Measurements from ENCODE around the gene MFSD6. TPM values are rescaled to one million over a fixed set of nuclear protein-coding genes. Genes with fewer than 3 reads are reported as not detected.

Gene MFSD6
- total RNA-seq, 1 donor from 2014 or later: 37.4 TPM

DNA sequence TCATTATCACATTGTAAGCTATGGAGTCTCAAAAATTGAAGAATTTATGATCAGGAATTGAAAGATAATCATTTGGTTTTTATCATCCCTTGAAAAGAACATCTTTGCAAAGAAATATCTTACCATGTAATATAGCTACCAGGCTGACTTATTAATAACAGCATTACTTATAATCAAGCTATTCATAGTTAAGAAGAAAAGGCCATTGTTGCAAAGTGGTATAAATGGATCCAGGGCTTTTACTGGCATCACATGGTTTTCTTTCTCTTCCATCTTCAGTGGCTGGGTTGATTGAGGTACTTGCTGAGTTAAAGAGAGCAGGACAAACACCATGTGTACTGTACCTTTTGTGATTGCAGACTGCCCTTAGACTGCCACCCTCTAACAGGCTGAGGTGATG lies 39.6 kb downstream of the MFSD6 start:
- H3K36me3 ChIP-seq (ENCODE audit: control insufficient read depth, insufficient read depth, low read length): no peaks in the 10 kb centered on the region
- no peak overlapping the region for H3K4me3 ChIP-seq (ENCODE audit: low read depth, low read length)
- TF ChIP-seq CTCF (IDR thresholded peaks at IDR 0.05; ENCODE audit: insufficient read depth, low read length, severe bottlenecking): no peak
- FAIRE-seq: no peak
- H3K27me3 ChIP-seq (ENCODE audit: control insufficient read depth, insufficient read depth, low read length): no peaks in the 10 kb centered on the region
- DNase-seq (ENCODE audit: low read depth): no peak

DNA sequence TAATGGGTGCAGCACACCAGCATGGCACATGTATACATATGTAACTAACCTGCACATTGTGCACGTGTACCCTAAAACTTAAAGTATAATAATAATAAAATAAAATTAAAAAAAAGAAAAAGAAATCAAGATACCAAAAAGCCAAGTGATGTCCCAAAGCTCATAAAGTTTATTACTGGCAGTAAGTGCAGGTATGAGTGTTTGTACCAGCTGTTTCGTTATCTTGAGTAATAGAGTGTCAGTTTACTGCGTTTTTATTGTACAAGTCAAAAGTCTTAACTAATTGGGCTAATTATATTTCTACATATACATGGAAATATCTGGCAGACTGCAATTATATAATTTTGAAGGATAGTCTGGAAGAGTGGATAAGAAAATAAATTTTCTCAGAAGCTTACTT lies 41.8 kb downstream of the MFSD6 start:
- no peak for DNase-seq (ENCODE audit: low read depth)
- TF ChIP-seq CTCF (IDR thresholded peaks at IDR 0.05; ENCODE audit: insufficient read depth, low read length, severe bottlenecking): no peak

GRCh38 chr2:190450363-190450762 lies 42.2 kb downstream of the MFSD6 start:
- H3K27me3 ChIP-seq (ENCODE audit: control insufficient read depth, insufficient read depth, low read length): no peaks in the 10 kb centered on the region
- H3K36me3 ChIP-seq (ENCODE audit: control insufficient read depth, insufficient read depth, low read length): no peaks in the 10 kb centered on the region
- no peak overlapping the region for H3K4me3 ChIP-seq (ENCODE audit: low read depth, low read length)
- no peak for DNase-seq (ENCODE audit: low read depth)
- no peak for FAIRE-seq
- TF ChIP-seq CTCF (IDR thresholded peaks at IDR 0.05; ENCODE audit: insufficient read depth, low read length, severe bottlenecking): no peak

More for the DNA sequence above, 41.8 kb downstream of the MFSD6 start:
- Histone ChIP-seq H3K27me3 (ENCODE audit: control insufficient read depth, insufficient read depth, low read length) (no peaks in the 10 kb centered on the region), H3K4me3 (ENCODE audit: low read depth, low read length) (no peak overlapping the region), H3K36me3 (ENCODE audit: control insufficient read depth, insufficient read depth, low read length) (no peaks in the 10 kb centered on the region)
- no peak for FAIRE-seq

GRCh38 chr2:190451561-190452176 lies 43.5 kb downstream of the MFSD6 start:
- no peak overlapping the region for H3K4me3 ChIP-seq (ENCODE audit: low read depth, low read length)
- no peaks in the 10 kb centered on the region for H3K36me3 ChIP-seq (ENCODE audit: control insufficient read depth, insufficient read depth, low read length)
- DNase-seq (ENCODE audit: low read depth) (peak; percentile 30), FAIRE-seq (no peak)
- no peaks in the 10 kb centered on the region for H3K27me3 ChIP-seq (ENCODE audit: control insufficient read depth, insufficient read depth, low read length)
- TF ChIP-seq CTCF (IDR thresholded peaks at IDR 0.05; ENCODE audit: insufficient read depth, low read length, severe bottlenecking): no peak

DNA sequence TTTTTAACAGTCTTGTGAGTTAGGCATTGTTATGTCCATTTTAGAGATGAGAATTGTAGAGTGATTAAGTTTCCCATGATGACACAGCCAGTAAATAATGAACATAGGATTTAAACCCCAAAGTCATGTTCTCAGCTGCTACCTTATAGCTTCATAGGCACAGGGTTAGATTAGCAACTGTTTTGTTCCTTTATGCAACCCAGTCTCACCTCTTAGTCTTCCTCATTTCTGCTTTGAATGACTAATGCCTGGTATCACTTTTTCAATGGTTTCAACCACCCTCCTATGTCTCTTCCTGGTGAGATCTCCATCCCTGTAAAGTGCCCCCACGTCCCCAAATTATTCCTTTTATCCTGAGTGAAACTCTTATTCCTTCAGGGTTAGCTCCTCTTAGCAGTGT lies 44.3 kb downstream of the MFSD6 start:
- no peak for TF ChIP-seq CTCF (IDR thresholded peaks at IDR 0.05; ENCODE audit: insufficient read depth, low read length, severe bottlenecking)
- no peak overlapping the region for H3K4me3 ChIP-seq (ENCODE audit: low read depth, low read length)
- DNase-seq (ENCODE audit: low read depth) (no peak), FAIRE-seq (no peak)
- H3K36me3 ChIP-seq (ENCODE audit: control insufficient read depth, insufficient read depth, low read length): no peaks in the 10 kb centered on the region
- H3K27me3 ChIP-seq (ENCODE audit: control insufficient read depth, insufficient read depth, low read length): no peaks in the 10 kb centered on the region

DNA sequence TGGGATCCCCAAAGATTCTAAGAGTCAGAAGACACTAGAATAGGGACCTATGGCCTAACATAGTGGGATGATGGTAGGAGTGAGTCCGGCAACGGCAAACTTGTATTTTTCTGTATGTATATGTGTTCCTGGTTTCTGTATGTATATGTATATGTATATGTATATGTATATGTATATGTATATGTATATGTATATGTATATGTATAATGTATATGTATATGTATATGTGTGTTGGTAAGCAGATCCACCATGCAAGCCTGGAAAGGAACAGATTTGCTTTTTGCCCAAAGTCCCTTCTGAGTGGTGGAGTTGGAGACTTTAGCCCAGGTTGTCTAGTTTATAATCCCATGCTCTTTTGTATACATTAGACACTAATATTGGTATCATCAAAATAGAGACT lies 46.6 kb downstream of the MFSD6 start:
- DNase-seq (ENCODE audit: low read depth) (no peak), FAIRE-seq (no peak)
- no peaks in the 10 kb centered on the region for H3K36me3 ChIP-seq (ENCODE audit: control insufficient read depth, insufficient read depth, low read length)
- no peak overlapping the region for H3K4me3 ChIP-seq (ENCODE audit: low read depth, low read length)
- no peak for TF ChIP-seq CTCF (IDR thresholded peaks at IDR 0.05; ENCODE audit: insufficient read depth, low read length, severe bottlenecking)
- no peaks in the 10 kb centered on the region for H3K27me3 ChIP-seq (ENCODE audit: control insufficient read depth, insufficient read depth, low read length)
